HG03469 (cell line): ENCODE results near the gene RASAL1.

Experiments used
- ATAC-seq: cut with Tn5 transposase; IDR thresholded peaks from one replicate; pipeline ENCODE4 v1.9.1; 2021; ENCODE audit warnings: mild to moderate bottlenecking, moderate library complexity, moderate number of reproducible peaks; ENCODE audit not compliant: unreplicated experiment

Gene RASAL1

GRCh38 chr12:113162102-113163029 lies 26.8 kb upstream of the RASAL1 start:
- ATAC-seq = no peak

GRCh38 chr12:113161415-113162016 lies 26.0 kb upstream of the RASAL1 start:
- ATAC-seq = no peak

GRCh38 chr12:113159937-113160336 lies 24.4 kb upstream of the RASAL1 start:
- ATAC-seq = no peak

GRCh38 chr12:113158439-113159203 lies 23.1 kb upstream of the RASAL1 start:
- no peak for ATAC-seq

GRCh38 chr12:113157218-113157859 lies 21.8 kb upstream of the RASAL1 start:
- no peak for ATAC-seq

GRCh38 chr12:113155646-113156045 lies 20.1 kb upstream of the RASAL1 start:
- no peak for ATAC-seq

- no peak for ATAC-seq
These were observed 19.5 kb upstream of the RASAL1 start for GRCh38 chr12:113155060-113155459.

- no peak for ATAC-seq
These were observed 18.9 kb upstream of the RASAL1 start for GRCh38 chr12:113154351-113154973.

- ATAC-seq = no peak
These were observed 17.6 kb upstream of the RASAL1 start for GRCh38 chr12:113152835-113153814.

GRCh38 chr12:113152196-113152834 lies 16.8 kb upstream of the RASAL1 start:
- no peak for ATAC-seq

GRCh38 chr12:113151655-113152054 lies 16.1 kb upstream of the RASAL1 start:
- no peak for ATAC-seq

- no peak for ATAC-seq
These were observed 14.0 kb upstream of the RASAL1 start, which contains the start of gene CFAP73 for GRCh38 chr12:113149361-113150150. CFAP73 (plus strand) TSS chr12:113149724; CDS start chr12:113149858, 134 bp downstream.

- no peak for ATAC-seq
These were observed 11.4 kb upstream of the RASAL1 start for GRCh38 chr12:113146999-113147398.

- ATAC-seq = no peak
These were observed 10.4 kb upstream of the RASAL1 start for GRCh38 chr12:113145720-113146551.

GRCh38 chr12:113144806-113145205 lies 9.2 kb upstream of the RASAL1 start:
- no peak for ATAC-seq

GRCh38 chr12:113143959-113144358 lies 8.4 kb upstream of the RASAL1 start:
- ATAC-seq = no peak

- ATAC-seq = no peak
These were observed 7.3 kb upstream of the RASAL1 start for GRCh38 chr12:113142886-113143332.
